HUDEP-2 (cell line): ENCODE results near the gene SON.
"Not testable (repeated sequence)": the region's sequence is repeated elsewhere in the genome, so short reads cannot be mapped to it uniquely, and the experiment has no call there.

Experiments
- DNase-seq, 76 experiments: peaks; one replicate each; lab custom pipeline; 2025; ENCODE audit not compliant: unreplicated experiment in 76 of 76; lab: John Stamatoyannopoulos, UW

The SON gene

GRCh38 chr21:33542640-33543504 is at the start of gene SON:
TSS of gene SON (plus strand) at chr21:33543038. CDS start at chr21:33543093, 55 bp downstream.
- DNase-seq = peak; percentile 58 to 100 (median 99)

GRCh38 chr21:33493756-33494155 is 49.1 kb upstream of the SON start:
- no peak for DNase-seq

DNA sequence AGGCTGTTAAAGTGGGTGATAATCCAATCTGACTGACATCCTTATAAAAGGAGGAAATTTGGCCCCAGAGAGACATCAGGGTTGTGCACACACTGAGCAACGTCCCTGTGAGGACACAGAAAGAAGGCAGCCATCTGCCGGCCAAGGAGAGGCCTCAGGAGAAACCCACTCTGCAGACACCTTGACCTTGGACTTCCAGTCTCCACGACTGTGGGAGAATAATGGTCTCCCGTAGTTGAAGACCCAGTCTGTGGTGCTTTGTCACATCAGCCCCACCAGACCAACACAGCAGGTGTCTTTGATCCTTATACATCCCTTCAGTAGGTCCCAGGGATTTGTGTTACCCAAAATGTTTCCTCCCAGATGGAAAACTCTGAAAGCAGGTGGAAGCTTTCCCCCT is 47.1 kb upstream of the SON start:
- DNase-seq = no peak

DNA sequence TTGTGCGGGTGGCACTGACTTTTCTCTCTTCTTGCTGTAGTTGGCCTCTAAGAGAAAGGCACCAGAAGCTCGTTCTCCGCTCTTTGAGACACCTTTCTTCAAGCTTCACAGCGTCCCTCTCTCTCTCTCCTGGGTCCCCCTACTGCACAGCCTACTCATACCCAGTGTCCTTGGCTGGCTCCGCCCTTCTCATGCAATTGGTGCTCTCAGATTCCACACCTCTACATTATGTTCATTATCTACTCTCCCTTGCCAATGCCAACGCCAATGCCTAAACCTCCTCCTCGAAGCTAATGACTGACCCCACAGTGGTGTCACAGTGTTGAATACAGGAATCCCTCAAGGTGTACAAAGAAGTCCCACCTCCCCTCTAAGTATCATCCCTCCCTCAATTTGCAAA is 46.5 kb upstream of the SON start:
- DNase-seq = peak in 3 of 76 experiments; percentile 5 to 14 (median 6)

GRCh38 chr21:33505833-33506232 is 37.0 kb upstream of the SON start:
- DNase-seq = peak in 5 of 76 experiments; percentile 10 to 42 (median 19)

GRCh38 chr21:33507003-33507402 is 35.8 kb upstream of the SON start:
- not testable (repeated sequence) for DNase-seq

DNA sequence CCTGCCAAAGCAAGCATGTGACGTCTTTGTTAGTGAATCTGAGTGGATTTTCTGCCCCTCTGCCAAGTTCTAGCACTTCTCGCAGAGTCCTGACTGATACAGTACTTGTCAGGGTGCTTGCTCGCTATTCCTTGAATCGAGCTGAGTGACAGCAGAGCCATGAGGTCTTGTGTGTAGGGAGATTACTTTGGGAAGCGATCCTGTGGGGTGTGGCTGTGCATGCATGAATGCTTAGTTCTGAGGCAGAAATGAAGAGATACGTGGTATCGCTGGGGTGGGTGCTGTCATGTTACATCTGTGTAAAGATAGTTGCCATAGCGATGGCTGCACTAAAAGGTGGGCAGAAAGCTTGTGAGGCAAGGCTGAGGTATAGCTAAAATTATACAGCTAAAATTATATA is 32.0 kb upstream of the SON start:
- DNase-seq = peak in 74 of 76 experiments; percentile 26 to 98 (median 78)

DNA sequence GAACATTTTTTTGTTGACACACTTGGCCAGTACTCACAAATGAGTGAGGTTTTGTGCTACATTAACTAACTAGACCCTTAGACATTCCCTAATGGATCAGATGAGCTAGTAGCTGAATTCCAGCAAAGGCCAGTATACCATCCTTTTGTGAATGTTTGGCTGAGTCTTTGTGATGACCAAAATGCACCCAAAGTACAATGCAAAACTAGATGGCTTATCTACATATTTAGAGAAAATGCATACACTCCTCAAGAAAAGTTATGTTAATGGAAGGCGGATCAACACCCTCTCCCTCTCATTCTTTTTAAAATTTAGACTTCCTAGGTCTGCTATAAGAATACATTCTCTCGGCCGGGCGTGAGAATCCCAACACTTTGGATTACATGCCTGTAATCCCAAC is 31.2 kb upstream of the SON start:
- no peak for DNase-seq

GRCh38 chr21:33512481-33512880 is 30.4 kb upstream of the SON start:
- no peak for DNase-seq

DNA sequence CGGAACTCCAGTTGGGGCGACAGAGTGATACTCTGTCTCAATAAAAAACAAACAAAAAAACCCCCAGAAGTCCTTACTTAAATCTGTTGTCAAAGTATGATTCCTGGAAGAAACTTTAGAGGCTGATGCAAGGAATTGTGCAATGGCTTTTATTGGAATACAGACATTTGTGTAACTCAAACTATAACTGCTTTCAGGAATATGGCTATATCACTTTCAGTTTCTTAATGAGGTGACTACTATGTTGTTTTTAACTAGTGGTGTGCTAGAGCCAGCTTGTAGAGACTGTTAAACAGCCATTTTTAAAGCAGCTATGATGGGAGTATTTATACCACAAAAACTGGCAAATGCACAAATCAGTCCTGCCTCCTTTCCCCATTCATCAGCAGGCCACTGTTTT is 28.6 kb upstream of the SON start:
- no peak for DNase-seq

GRCh38 chr21:33518899-33519298 is 23.9 kb upstream of the SON start:
- no peak for DNase-seq

- DNase-seq = no peak
Measured at GRCh38 chr21:33522297-33522952, 20.4 kb upstream of the SON start.

DNA sequence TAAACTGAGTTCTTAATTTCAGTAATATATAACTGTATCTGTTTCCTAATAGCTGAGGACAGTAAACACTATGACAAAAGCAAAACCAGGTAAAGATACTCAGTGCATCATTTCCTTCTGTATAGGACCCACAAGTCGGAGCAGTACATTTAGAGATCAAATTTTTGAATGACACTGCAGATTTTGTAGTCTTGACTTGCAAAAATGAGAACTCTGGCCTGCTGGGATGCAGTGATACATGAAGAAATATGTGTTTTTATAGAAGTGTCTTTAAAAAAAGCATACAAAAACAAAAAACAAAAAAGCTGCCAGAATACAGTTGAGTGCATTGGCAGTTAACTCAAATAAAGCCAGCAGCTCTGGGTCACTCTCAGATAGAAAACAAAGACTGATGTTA is 19.9 kb upstream of the SON start:
- DNase-seq = no peak

- no peak for DNase-seq
Measured at GRCh38 chr21:33531007-33531406, 11.8 kb upstream of the SON start.

DNA sequence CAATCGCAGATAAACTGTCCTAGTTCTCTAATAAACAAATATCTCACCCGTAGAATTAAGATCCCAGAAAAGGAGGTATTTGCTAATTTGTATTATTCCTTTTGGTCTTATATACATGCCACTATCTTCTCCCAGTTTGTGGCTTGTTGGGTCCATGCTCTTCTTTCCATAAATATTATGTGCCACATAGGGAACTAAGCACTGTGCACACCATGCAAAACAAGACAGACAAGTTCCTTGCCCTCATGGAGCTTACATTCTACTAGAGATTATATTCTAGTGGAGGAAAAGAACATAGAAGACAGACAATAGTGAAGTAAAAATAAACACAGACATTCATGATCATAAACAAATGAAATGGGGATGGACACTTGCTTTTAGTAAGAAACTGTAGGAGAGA is 5.6 kb upstream of the SON start:
- no peak for DNase-seq

GRCh38 chr21:33539616-33540015 is 3.2 kb upstream of the SON start:
- no peak for DNase-seq

- peak in 1 of 76 experiments; percentile 22 for DNase-seq
Measured at GRCh38 chr21:33540711-33541104, 2.1 kb upstream of the SON start.

GRCh38 chr21:33541105-33541711 is 1.6 kb upstream of the SON start:
- peak in 26 of 76 experiments; percentile 6 to 57 (median 30) for DNase-seq

- peak in 75 of 76 experiments; percentile 46 to 96 (median 85) for DNase-seq
Measured at GRCh38 chr21:33541756-33542639, 840 bp upstream of the SON start, which contains the start of gene GART. TSS of gene GART (minus strand) at chr21:33542117. CDS start at chr21:33539315, 2,802 bp downstream.

- peak in 45 of 76 experiments; percentile 11 to 83 (median 67) for DNase-seq
Measured at GRCh38 chr21:33543505-33544129, 779 bp downstream of the SON start.
